NCI-H2196 treated with DMSO at 0.1 percent for 48 hours (cell line): ENCODE results near the gene PKNOX2.

Experiments
- DNase-seq: peaks from one replicate; lab custom pipeline; 2025; ENCODE audit not compliant: unreplicated experiment; lab: John Stamatoyannopoulos, UW

The PKNOX2 gene

GRCh38 chr11:125228993-125229392, 64.4 kb downstream of the PKNOX2 start:
- DNase-seq: no peak

GRCh38 chr11:125229916-125230315, 65.4 kb downstream of the PKNOX2 start:
- no peak for DNase-seq

GRCh38 chr11:125233116-125233515, 68.6 kb downstream of the PKNOX2 start:
- DNase-seq: no peak

- no peak for DNase-seq
Observed at GRCh38 chr11:125233736-125234275, 69.3 kb downstream of the PKNOX2 start.

- no peak for DNase-seq
Observed at GRCh38 chr11:125235071-125235471, 70.5 kb downstream of the PKNOX2 start.

GRCh38 chr11:125236072-125236825, 71.7 kb downstream of the PKNOX2 start:
- DNase-seq: no peak

GRCh38 chr11:125239585-125240560, 75.3 kb downstream of the PKNOX2 start:
- no peak for DNase-seq

- DNase-seq: no peak
Observed at GRCh38 chr11:125241104-125241503, 76.6 kb downstream of the PKNOX2 start.

GRCh38 chr11:125242141-125242775, 77.7 kb downstream of the PKNOX2 start:
- DNase-seq: no peak

- DNase-seq: no peak
Observed at GRCh38 chr11:125244166-125244565, 79.6 kb downstream of the PKNOX2 start.

GRCh38 chr11:125245299-125245698, 80.7 kb downstream of the PKNOX2 start:
- DNase-seq: no peak

GRCh38 chr11:125247431-125247830, 82.9 kb downstream of the PKNOX2 start:
- no peak for DNase-seq

GRCh38 chr11:125250318-125251213, 86.0 kb downstream of the PKNOX2 start:
- DNase-seq: no peak

- no peak for DNase-seq
Observed at GRCh38 chr11:125251214-125251545, 86.6 kb downstream of the PKNOX2 start.

- no peak for DNase-seq
Observed at GRCh38 chr11:125251956-125252355, 87.4 kb downstream of the PKNOX2 start.

- DNase-seq: no peak
Observed at GRCh38 chr11:125253289-125253688, 88.7 kb downstream of the PKNOX2 start.

- DNase-seq: no peak
Observed at GRCh38 chr11:125253795-125254525, 89.4 kb downstream of the PKNOX2 start.

- DNase-seq: no peak
Observed at GRCh38 chr11:125256541-125257189, 92.1 kb downstream of the PKNOX2 start.

- DNase-seq: no peak
Observed at GRCh38 chr11:125257190-125257579, 92.6 kb downstream of the PKNOX2 start.
